ENCODE data around the gene VSTM2B.
"Not testable (repeated sequence)": the region's sequence is repeated elsewhere in the genome, so short reads cannot be mapped to it uniquely, and the experiment has no call there.

Gene VSTM2B

DNA sequence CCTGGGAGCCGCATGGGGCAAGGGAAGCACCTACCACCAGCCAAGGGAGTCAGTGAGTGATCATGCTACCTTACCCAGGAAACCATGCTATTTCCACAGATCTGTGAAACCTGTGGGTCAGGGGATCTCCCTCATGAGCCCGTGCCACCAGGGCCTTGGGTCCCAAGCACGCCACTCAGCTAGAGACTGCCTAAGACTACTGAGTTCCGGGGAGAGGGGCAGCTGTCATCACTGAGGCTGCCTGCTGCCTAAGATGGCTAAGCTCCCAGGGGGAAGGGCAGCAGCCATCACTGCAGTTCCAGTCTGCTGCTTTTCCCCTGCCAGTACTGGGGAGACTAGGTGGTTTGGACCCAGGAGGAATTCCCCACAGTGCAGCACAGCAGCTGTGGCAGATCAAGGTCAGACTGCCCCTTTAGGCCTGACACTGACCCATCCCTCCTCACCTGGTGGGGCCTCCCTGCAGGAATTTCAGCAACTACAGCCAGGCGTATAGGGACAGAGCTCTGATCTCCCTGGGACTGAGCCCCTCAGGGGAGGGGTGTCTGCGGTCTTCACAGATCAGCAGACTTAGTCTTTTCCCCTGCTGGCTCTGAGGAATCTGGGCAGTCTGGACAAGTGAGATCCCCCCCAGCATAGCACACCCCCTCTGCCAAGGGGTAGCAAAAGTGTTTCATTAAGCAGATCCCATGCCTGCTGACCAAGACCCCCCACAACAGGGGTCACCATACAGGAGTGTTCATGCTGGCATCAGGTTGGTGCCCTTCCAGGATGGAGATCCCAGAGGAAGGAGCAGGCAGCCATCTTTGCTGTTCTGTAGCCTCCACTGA is 26.9 kb downstream of the VSTM2B start:
- Histone ChIP-seq H3K4me3 (ENCODE audit: low read length in 2 of 2) (no peak overlapping the region), H4K91ac (ENCODE audit: low read depth, low read length, poor library complexity) (no peak overlapping the region), H2AFZ (ENCODE audit: low read length) (no peak overlapping the region), H3K4me1 (ENCODE audit: control insufficient read depth in 2 of 2, insufficient read depth in 1 of 2, low read depth in 1 of 2, low read length in 2 of 2) (no peaks in the 10 kb centered on the region), H3K27ac (replicated peaks; ENCODE audit: low read length) (no peak overlapping the region), H3K4ac (ENCODE audit: low read length) (no peak overlapping the region), H3K27me3 (ENCODE audit: control insufficient read depth in 3 of 3, insufficient read depth in 3 of 3, low read depth in 1 of 3, low read length in 3 of 3) (peaks cover 0 to 6% (median 0%) of the 10 kb centered on the region in 3 experiments), H2BK12ac (ENCODE audit: low read length) (no peak overlapping the region), H3K14ac (ENCODE audit: low read length) (no peak overlapping the region), H3K18ac (ENCODE audit: low read length) (no peak overlapping the region), H3K9ac (ENCODE audit: low read depth, low read length, poor library complexity) (peak overlapping the region; percentile 24), H3K79me1 (ENCODE audit: low read depth, low read length) (peaks cover 2% of the 10 kb centered on the region), H3K36me3 (replicated peaks in 1 of 2; ENCODE audit: control insufficient read depth in 2 of 2, insufficient read depth in 2 of 2, low read length in 2 of 2) (no peaks in the 10 kb centered on the region), H2AK5ac (ENCODE audit: low read depth, low read length) (no peak overlapping the region), H3K4me2 (ENCODE audit: insufficient read depth, low read length, poor library complexity, severe bottlenecking) (no peak overlapping the region), H2BK5ac (ENCODE audit: low read length) (no peak overlapping the region), H3K23ac (ENCODE audit: low read depth, low read length, poor library complexity) (no peak overlapping the region), H2BK15ac (ENCODE audit: low read length) (no peak overlapping the region), H4K8ac (ENCODE audit: low read depth, low read length) (no peak overlapping the region), H2BK120ac (ENCODE audit: low read depth, low read length) (no peak overlapping the region), H3K9me3 (replicated peaks in 1 of 2; ENCODE audit: control insufficient read depth in 2 of 2, insufficient read depth in 1 of 2, low read depth in 1 of 2, low read length in 2 of 2) (peaks cover 0 to 1% of the 10 kb centered on the region in 2 donors)
- no peak for DNase-seq (ENCODE audit: low spot score)
- no CpG with 5 or more reads among the region's 6 CpGs for whole genome bisulfite sequencing, 2 donors (ENCODE audit: extremely low coverage in 2 of 2, insufficient read length in 2 of 2, insufficient replicate concordance in 1 of 2)

DNA sequence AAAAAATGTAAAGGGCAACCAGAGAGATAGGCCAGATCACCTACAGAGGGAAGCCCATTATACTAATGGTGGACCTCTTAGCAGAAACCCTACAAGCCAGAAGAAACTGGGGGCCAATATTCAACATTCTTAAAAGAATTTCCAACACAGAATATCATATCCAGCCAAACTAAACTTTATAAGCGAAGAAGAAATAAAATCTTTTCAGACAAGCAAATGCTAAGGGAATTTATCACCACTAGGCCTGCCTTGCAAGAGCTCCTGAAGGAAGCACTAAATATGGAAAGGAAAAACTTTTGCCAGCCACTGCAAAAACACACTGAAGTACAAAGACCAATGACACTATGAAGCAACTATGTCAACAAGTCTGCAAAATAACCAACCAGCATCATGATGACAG is 28.4 kb downstream of the VSTM2B start:
- no peak for DNase-seq (ENCODE audit: low spot score)
- H3K4me3 ChIP-seq (ENCODE audit: low read length in 2 of 2), result no peak overlapping the region
- H3K27ac ChIP-seq (replicated peaks; ENCODE audit: low read length), result no peak overlapping the region
- H3K9ac ChIP-seq (ENCODE audit: low read depth, low read length, poor library complexity), result no peak overlapping the region
- no peak overlapping the region for H3K14ac ChIP-seq (ENCODE audit: low read length)
- H3K9me3 ChIP-seq (replicated peaks in 1 of 2; ENCODE audit: control insufficient read depth in 2 of 2, insufficient read depth in 1 of 2, low read depth in 1 of 2, low read length in 2 of 2), result peaks cover 0 to 1% of the 10 kb centered on the region in 2 donors
- H3K27me3 ChIP-seq (ENCODE audit: control insufficient read depth in 3 of 3, insufficient read depth in 3 of 3, low read depth in 1 of 3, low read length in 3 of 3), result peaks cover 0 to 3% (median 0%) of the 10 kb centered on the region in 3 experiments
- no peak overlapping the region for H2AK5ac ChIP-seq (ENCODE audit: low read depth, low read length)
- H3K4me2 ChIP-seq (ENCODE audit: insufficient read depth, low read length, poor library complexity, severe bottlenecking), result no peak overlapping the region
- H3K4me1 ChIP-seq (ENCODE audit: control insufficient read depth in 2 of 2, insufficient read depth in 1 of 2, low read depth in 1 of 2, low read length in 2 of 2), result no peaks in the 10 kb centered on the region
- no peak overlapping the region for H3K23ac ChIP-seq (ENCODE audit: low read depth, low read length, poor library complexity)
- H4K91ac ChIP-seq (ENCODE audit: low read depth, low read length, poor library complexity), result no peak overlapping the region
- H3K18ac ChIP-seq (ENCODE audit: low read length), result no peak overlapping the region
- no peak overlapping the region for H4K8ac ChIP-seq (ENCODE audit: low read depth, low read length)
- no peaks in the 10 kb centered on the region for H3K79me1 ChIP-seq (ENCODE audit: low read depth, low read length)
- no peak overlapping the region for H2BK15ac ChIP-seq (ENCODE audit: low read length)
- H2BK120ac ChIP-seq (ENCODE audit: low read depth, low read length), result no peak overlapping the region
- H3K4ac ChIP-seq (ENCODE audit: low read length), result no peak overlapping the region
- no peaks in the 10 kb centered on the region for H3K36me3 ChIP-seq (replicated peaks in 1 of 2; ENCODE audit: control insufficient read depth in 2 of 2, insufficient read depth in 2 of 2, low read length in 2 of 2)
- H2BK12ac ChIP-seq (ENCODE audit: low read length), result no peak overlapping the region
- no peak overlapping the region for H2AFZ ChIP-seq (ENCODE audit: low read length)
- whole genome bisulfite sequencing, 2 donors (ENCODE audit: extremely low coverage in 2 of 2, insufficient read length in 2 of 2, insufficient replicate concordance in 1 of 2), result no CpG with 5 or more reads among the region's 1 CpG
- H2BK5ac ChIP-seq (ENCODE audit: low read length), result no peak overlapping the region

DNA sequence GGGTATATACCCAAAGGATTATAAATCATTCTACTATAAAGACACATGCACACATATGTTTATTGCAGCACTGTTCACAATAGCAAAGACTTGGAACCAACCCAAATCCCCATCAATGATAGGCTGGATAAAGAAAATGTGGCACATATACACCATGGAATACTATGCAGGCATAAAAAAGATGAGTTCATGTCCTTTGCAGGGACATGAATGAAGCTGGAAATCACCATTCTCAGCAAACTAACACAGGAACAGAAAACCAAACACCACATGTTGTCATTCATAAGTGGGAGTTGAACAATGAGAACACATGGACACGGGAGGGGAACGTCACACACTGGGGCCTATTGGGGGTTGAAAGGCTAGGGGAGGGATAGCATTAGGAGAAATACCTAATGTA is 33.3 kb downstream of the VSTM2B start:
- not testable (repeated sequence) for H3K4ac ChIP-seq (ENCODE audit: low read length); H2BK5ac ChIP-seq (ENCODE audit: low read length); H3K9me3 ChIP-seq (replicated peaks in 1 of 2; ENCODE audit: control insufficient read depth in 2 of 2, insufficient read depth in 1 of 2, low read depth in 1 of 2, low read length in 2 of 2); H3K4me1 ChIP-seq (ENCODE audit: control insufficient read depth in 2 of 2, insufficient read depth in 1 of 2, low read depth in 1 of 2, low read length in 2 of 2); H2BK12ac ChIP-seq (ENCODE audit: low read length); H2AFZ ChIP-seq (ENCODE audit: low read length); H4K8ac ChIP-seq (ENCODE audit: low read depth, low read length); H2AK5ac ChIP-seq (ENCODE audit: low read depth, low read length); H3K4me2 ChIP-seq (ENCODE audit: insufficient read depth, low read length, poor library complexity, severe bottlenecking); DNase-seq (ENCODE audit: low spot score); H2BK120ac ChIP-seq (ENCODE audit: low read depth, low read length); H2BK15ac ChIP-seq (ENCODE audit: low read length); H3K18ac ChIP-seq (ENCODE audit: low read length); H3K23ac ChIP-seq (ENCODE audit: low read depth, low read length, poor library complexity); H3K14ac ChIP-seq (ENCODE audit: low read length); H3K27ac ChIP-seq (replicated peaks; ENCODE audit: low read length); H3K79me1 ChIP-seq (ENCODE audit: low read depth, low read length); H3K9ac ChIP-seq (ENCODE audit: low read depth, low read length, poor library complexity); H3K36me3 ChIP-seq (replicated peaks in 1 of 2; ENCODE audit: control insufficient read depth in 2 of 2, insufficient read depth in 2 of 2, low read length in 2 of 2); H4K91ac ChIP-seq (ENCODE audit: low read depth, low read length, poor library complexity); H3K4me3 ChIP-seq (ENCODE audit: low read length in 2 of 2)
- no CpG with 5 or more reads among the region's 2 CpGs for WGBS, 2 donors (ENCODE audit: extremely low coverage in 2 of 2, insufficient read length in 2 of 2, insufficient replicate concordance in 1 of 2)
- peaks cover 0 to 12% (median 0%) of the 10 kb centered on the region in 3 experiments for H3K27me3 ChIP-seq (ENCODE audit: control insufficient read depth in 3 of 3, insufficient read depth in 3 of 3, low read depth in 1 of 3, low read length in 3 of 3)

DNA sequence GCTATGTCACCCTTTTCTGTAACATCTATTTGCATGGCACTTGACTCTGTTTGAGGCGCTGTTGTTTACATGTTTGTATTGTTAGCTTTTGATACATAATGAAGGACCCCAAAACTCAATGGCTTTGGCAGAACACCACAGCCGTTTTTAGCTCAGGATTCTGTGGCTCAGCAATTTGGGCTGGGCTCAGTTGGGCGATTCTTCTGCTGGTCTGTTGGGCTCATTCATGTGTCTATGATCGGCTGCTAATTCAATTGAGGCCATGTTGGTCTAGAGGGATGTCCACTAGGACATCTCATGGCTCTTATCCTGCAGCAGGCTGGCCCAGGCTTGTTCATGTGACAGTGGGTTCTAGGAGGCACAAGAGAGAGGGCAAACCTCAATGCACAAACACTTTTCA is 33.9 kb downstream of the VSTM2B start:
- Histone ChIP-seq H2AFZ (ENCODE audit: low read length) (no peak overlapping the region), H3K14ac (ENCODE audit: low read length) (no peak overlapping the region), H4K8ac (ENCODE audit: low read depth, low read length) (no peak overlapping the region), H3K9ac (ENCODE audit: low read depth, low read length, poor library complexity) (no peak overlapping the region), H3K27me3 (ENCODE audit: control insufficient read depth in 3 of 3, insufficient read depth in 3 of 3, low read depth in 1 of 3, low read length in 3 of 3) (peaks cover 0 to 16% (median 0%) of the 10 kb centered on the region in 3 experiments), H2BK5ac (ENCODE audit: low read length) (no peak overlapping the region), H3K36me3 (replicated peaks in 1 of 2; ENCODE audit: control insufficient read depth in 2 of 2, insufficient read depth in 2 of 2, low read length in 2 of 2) (no peaks in the 10 kb centered on the region), H2AK5ac (ENCODE audit: low read depth, low read length) (no peak overlapping the region), H2BK12ac (ENCODE audit: low read length) (no peak overlapping the region), H3K4ac (ENCODE audit: low read length) (no peak overlapping the region), H3K4me1 (ENCODE audit: control insufficient read depth in 2 of 2, insufficient read depth in 1 of 2, low read depth in 1 of 2, low read length in 2 of 2) (peaks cover 0 to 2% of the 10 kb centered on the region in 2 donors), H3K79me1 (ENCODE audit: low read depth, low read length) (no peaks in the 10 kb centered on the region), H2BK120ac (ENCODE audit: low read depth, low read length) (no peak overlapping the region), H3K9me3 (replicated peaks in 1 of 2; ENCODE audit: control insufficient read depth in 2 of 2, insufficient read depth in 1 of 2, low read depth in 1 of 2, low read length in 2 of 2) (peaks cover 0 to 4% of the 10 kb centered on the region in 2 donors), H3K18ac (ENCODE audit: low read length) (no peak overlapping the region), H3K23ac (ENCODE audit: low read depth, low read length, poor library complexity) (no peak overlapping the region), H3K4me2 (ENCODE audit: insufficient read depth, low read length, poor library complexity, severe bottlenecking) (no peak overlapping the region), H3K4me3 (ENCODE audit: low read length in 2 of 2) (no peak overlapping the region), H4K91ac (ENCODE audit: low read depth, low read length, poor library complexity) (no peak overlapping the region), H2BK15ac (ENCODE audit: low read length) (no peak overlapping the region), H3K27ac (replicated peaks; ENCODE audit: low read length) (no peak overlapping the region)
- DNase-seq (ENCODE audit: low spot score), result no peak
- no CpG with 5 or more reads among the region's 4 CpGs for WGBS, 2 donors (ENCODE audit: extremely low coverage in 2 of 2, insufficient read length in 2 of 2, insufficient replicate concordance in 1 of 2)

Data from neuronal stem cell (in vitro differentiated cells).